ENCODE measurements around the gene PHLDB1.

The PHLDB1 gene

GRCh38 chr11:118641397-118642019, 34.1 kb downstream of the PHLDB1 start:
- no peak for DNase-seq

- no peak for DNase-seq
Measured at GRCh38 chr11:118643142-118643994, 36.0 kb downstream of the PHLDB1 start.

GRCh38 chr11:118643995-118644345, 36.6 kb downstream of the PHLDB1 start:
- DNase-seq, result no peak

DNA sequence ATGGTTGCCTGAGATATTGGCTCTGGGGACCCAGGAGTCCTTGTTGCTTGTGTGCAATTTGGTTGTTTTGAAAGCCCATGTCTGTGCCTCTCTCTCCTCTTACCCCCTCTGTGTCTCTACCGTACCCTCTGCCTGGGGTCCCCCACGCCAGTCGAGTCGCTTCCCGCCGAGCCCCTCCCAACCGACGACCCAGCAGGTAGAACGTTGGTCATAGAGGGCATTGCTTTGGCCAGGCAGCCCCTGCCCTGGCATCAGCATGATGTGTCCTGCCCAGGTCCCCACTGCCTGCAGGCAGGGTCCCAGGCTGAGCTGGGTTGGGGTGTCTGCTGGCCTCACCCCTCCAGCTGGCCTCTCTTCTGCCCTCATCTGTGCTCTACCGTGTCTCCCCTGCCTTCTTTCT, 37.1 kb downstream of the PHLDB1 start:
- DNase-seq, result no peak

DNA sequence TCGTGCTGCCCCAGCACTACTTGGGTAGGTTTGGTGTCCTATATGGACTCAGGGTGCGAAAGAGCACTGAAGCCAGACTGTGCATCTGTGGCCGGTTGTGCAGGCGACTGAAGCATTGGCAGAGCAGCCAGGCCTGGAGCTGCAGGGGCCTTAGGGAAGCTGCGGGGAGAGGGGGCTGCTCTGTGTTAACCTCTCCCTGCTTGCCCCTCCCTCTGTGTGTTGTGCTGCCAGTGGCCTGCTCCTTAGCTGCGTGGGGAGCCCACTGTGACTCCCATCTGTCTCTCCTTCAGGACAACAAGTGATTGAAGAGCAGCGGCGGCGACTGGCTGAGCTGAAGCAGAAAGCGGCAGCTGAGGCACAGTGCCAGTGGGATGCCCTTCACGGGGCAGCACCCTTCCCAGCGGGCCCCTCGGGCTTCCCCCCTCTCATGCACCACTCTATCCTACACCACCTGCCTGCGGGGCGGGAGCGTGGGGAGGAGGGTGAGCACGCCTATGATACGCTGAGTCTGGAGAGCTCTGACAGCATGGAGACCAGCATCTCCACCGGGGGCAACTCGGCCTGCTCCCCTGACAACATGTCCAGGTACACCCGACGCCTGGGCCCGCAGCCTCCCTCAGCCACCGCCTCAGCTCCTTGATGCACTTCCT, 37.8 kb downstream of the PHLDB1 start:
- DNase-seq, result no peak

DNA sequence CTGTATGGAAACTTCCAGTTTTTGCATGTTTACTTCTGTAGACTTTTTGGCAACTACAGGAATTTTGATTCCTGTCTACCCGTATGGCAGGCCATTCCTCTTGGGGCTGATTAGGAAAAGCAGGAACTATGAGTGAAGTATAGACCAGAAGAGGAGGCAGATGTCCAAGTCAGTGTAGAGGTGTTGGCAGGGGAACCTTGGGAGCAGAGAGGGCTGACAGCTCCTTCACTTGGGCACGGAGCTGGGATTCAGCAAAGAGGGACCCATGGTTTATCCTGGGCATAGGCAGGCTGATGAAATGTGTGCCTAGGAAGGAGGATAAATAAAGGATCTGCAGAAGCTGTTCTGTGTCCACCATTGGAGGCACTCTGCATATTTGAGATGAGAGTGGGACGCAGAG, 39.0 kb downstream of the PHLDB1 start:
- no peak for DNase-seq

DNA sequence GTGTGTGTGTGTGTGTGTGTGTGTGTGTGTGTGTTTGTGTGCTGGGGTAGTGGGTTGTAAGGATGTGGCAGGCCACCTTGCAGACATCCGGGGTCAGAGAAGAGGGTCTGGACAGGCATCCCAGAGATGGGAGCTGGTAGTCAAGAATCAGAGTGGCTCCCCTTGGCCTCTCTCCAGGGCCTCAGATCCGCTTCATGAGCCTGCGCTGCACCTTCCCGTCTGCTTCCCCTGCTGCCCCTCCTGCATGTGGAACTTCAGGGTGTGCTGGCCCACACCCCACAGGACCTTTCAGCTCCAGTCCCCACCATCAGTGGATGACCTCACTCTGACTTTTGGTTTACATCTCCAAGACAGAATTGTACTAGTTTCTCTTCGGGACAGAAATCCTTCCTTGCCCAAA, 40.9 kb downstream of the PHLDB1 start:
- DNase-seq, result no peak

DNA sequence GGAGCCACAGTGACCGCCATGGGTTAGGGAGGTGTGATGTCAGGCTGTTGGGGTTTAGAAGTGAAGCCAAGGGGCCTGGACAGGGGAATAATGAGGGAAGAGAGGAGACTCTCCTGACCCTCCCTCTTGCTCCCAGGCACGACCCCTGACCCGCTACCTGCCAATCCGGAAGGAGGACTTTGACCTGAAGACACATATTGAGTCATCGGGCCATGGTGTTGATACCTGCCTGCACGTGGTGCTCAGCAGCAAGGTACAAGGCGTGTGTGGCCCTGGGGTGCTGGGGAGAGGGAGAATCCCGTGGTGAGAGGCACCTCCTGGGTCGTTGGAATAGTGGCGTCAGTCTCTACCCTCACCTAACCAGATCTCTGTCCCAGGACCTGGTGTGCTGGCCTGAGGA, 42.5 kb downstream of the PHLDB1 start:
- DNase-seq, result no peak

DNA sequence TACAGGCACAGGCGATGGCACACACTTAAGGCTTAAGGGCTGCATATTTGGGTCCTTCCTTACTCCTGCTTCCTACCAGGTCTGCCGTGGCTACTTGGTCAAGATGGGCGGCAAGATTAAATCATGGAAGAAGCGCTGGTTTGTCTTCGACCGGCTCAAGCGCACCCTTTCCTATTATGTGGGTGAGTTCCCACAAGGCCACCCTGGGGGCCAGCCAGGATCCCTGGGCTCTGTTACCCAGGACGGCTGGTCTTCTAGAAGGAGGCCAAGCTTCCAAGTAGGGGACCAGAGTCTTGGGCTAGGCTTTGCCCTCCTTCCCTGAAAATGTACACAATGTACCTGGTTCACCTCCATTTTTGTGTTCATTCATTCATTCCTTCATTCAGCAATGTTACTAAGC, 43.0 kb downstream of the PHLDB1 start:
- no peak for DNase-seq

GRCh38 chr11:118651820-118652219, 44.4 kb downstream of the PHLDB1 start:
- DNase-seq, result no peak

- no peak for DNase-seq
Measured at GRCh38 chr11:118652681-118653181, 45.3 kb downstream of the PHLDB1 start.

GRCh38 chr11:118653684-118654390, 46.4 kb downstream of the PHLDB1 start:
- no peak for DNase-seq

DNA sequence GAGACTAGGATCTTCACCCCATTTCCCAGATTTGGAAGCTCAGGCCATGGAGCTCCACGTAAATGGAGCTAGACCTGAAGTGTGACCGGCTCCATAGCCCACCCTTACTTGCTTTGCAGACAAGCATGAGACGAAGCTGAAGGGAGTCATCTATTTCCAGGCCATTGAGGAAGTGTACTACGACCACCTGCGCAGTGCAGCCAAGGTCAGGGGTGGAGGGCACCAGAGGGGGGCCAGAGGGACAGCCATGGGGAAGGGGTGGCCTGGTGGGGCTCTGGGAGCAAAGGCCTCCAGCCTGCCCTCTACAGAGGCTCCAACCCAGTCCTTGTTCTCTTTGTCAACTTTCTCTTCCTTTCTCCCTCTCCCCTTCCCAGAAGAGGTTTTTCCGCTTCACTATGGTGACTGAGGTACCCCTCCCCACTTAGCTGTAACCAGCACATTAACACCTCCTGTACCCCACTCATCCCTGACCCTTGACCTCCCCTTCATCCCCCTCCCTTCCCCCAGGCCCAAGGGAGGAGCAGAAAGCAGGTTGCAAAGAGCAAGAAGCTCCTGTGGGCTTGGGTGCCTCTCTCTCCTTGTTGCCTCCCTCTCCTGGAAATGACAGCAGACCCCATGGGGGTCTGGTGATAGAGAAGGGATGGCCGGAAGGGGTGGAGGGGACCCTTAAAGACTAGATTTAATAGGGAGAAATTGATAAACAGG, 48.2 kb downstream of the PHLDB1 start:
- DNase-seq, result no peak

DNA sequence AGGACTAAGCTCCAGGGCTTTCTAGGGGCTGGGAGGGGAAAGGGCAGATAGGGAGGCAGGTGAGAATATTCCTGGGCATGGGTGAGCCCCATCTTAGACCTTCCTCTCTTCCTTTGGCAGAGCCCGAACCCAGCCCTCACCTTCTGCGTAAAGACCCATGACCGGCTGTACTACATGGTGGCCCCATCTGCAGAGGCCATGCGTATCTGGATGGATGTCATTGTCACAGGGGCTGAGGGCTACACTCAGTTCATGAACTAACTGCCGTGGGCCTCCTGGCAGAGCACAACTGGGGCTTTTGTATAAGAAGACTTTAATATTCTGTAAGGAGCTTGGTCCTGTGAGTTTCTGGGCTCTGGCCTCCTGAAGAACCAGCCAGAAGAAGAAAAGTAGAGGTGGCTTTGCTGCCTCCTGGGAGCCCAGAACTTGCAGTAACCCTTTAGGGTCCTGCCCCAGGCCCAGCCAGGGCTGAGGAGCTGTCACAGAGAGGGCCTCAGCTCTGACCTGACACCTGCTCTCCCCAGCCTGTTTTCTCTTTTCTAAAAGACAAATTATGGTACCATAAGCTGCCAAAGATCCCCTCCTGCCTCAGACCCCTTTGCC, 49.2 kb downstream of the PHLDB1 start:
- DNase-seq, result no peak

GRCh38 chr11:118657238-118657637, 49.8 kb downstream of the PHLDB1 start:
- no peak for DNase-seq

DNA sequence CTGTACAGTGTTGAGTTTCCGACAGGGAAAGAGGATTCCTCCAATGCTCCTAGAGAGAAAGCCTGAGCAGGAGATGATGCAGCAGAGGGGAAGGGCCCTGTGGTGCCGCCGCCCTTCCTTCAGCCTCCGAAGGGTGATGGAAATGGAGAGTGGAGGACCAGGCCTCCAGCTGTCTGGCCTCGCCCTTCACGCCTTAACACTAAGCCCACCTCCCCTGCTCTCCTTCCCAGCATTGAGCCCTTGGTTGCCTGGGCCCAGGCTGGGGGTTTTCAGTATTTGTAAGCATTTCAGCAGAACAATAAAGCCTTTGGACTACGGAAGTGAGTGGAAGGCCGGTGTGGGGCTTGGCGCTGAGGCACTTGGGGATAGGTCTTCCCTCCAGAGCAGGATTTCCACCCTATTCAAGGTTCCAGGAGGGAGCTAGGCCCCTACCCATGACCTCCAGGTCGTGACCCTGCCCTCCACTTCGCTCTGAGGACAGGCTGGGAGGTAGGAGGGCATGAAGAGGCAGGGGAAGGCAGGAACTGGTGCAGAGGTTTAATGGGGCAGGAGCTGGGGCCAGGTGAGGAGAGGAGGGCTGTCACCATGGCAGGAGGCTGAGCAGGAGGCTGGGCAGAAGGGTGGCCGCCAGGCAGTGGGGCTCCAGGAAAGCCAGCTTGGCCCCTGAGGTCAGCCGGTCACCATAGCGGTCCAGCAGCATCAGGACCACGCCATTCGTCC, 50.5 kb downstream of the PHLDB1 start:
- DNase-seq, result no peak

DNA sequence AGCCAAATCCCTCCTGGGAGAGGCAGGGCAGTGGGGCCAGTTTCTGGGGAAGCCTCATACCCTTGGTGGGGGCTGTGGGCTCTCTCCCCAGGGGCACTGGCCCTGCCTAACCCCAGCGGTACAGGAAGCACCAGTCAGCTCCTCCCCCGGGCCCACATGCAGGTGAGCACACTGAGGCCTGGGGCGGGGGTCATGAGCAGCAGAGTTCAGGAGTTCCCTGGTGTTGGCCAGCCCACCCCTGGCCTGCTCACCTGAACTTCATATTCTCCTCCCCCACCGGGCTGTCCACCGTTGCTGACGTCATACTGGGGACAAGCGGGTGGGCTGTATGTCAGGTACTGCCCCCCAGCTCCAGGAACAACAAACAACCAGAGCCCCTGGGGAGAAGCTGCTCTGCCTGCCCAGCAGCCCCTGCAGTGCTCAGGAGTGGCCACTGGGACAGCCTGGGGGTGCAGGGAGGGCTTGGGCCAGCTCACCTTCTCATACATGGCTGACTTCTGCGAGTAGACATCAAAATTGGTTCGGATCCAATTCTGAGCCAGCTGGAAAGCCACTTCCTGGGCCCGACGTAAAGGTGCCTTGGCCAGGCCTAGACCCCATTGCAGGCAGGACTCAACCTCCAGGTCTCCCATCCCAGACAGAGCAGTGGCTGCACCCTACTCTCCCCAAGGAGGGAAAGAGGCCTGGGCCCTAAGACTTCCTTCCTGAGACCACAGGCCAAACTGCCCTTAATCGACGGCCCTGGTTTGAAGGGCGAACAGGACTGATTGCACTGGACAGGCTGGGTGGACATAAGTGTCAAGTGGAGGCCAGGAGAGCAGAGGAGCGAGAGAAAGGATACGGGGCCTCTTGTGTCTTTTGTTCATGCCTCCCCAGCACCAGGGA, 51.3 kb downstream of the PHLDB1 start:
- no peak for DNase-seq

- peak; percentile 84 for DNase-seq
Measured at GRCh38 chr11:118659314-118659952, 52.0 kb downstream of the PHLDB1 start.

DNA sequence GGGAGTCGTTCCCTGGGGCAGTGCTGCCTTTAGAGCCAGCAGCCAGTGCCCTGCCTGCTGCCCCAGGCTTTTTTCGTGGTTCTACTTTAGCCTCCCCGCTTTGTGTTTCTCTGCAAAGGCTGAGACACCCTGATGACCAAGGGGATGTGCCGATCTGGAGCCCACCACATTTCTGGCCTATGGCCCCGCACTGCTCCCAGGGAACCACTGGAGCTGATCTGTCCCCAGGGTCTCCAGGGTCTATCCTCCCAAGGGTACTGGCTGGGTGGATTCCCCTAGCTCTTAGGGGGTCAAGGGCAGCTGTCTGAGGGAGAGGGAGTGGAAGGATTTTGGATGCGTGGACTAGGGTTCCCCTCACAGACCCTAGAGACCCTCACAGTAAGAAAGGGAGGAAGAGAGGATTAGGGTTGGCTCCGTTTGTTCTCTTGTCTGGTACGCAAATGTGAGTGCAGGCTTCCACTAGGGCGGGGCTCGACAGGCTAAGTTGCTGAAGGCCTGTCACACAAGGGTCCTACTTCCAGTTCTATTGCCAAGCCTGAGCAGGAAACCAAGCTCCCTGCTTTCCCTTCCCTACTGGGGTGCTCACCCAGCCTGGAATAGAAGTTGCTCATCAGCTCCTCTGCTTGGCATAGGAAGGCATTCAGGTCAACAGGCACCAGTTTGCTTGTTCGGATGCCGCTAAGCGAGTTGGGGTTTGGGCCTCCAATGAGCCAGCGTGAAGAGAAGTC, 52.7 kb downstream of the PHLDB1 start:
- no peak for DNase-seq
